Endothelial cell (in vitro differentiated cells): ENCODE measurements around the gene ALDH5A1. TPM values are rescaled to one million over a fixed set of nuclear protein-coding genes. Genes with fewer than 3 reads are reported as not detected.
A peak's percentile ranks its signal among the peaks of the same experiment; 100 is the strongest.

Experiments used
- DNase-seq: peaks from one replicate; pipeline ENCODE4 v3.0.0; 2021; ENCODE audit warnings: low spot score
- H3K27ac Mint-ChIP-seq: one replicate; pipeline ENCODE4 v1.8.0; 2021; ENCODE audit warnings: mixed read lengths, inconsistent platforms; ENCODE audit not compliant: unreplicated experiment
- H3K27me3 Mint-ChIP-seq: one replicate; pipeline ENCODE4 v1.8.0; 2021; ENCODE audit warnings: mild to moderate bottlenecking, moderate library complexity, mixed read lengths, inconsistent platforms; ENCODE audit not compliant: unreplicated experiment
- H3K36me3 Mint-ChIP-seq: one replicate; pipeline ENCODE4 v1.8.0; 2021; ENCODE audit warnings: mild to moderate bottlenecking, low read depth, mixed read lengths, inconsistent platforms; ENCODE audit not compliant: unreplicated experiment
- H3K4me1 Mint-ChIP-seq: one replicate; pipeline ENCODE4 v1.8.0; 2021; ENCODE audit warnings: mild to moderate bottlenecking, mixed read lengths, inconsistent platforms; ENCODE audit not compliant: unreplicated experiment
- H3K4me3 Mint-ChIP-seq: one replicate; pipeline ENCODE4 v1.8.0; 2021; ENCODE audit warnings: mild to moderate bottlenecking, mixed read lengths, inconsistent platforms; ENCODE audit not compliant: unreplicated experiment
- H3K9me3 Mint-ChIP-seq: one replicate; pipeline ENCODE4 v1.8.0; 2021; ENCODE audit warnings: mixed read lengths, inconsistent platforms; ENCODE audit not compliant: unreplicated experiment
- CTCF ChIP-seq: fragments of 200-600 bp; sonication (generic); IDR thresholded peaks from one replicate; pipeline ENCODE4 v1.5.0; 2021; ENCODE audit warnings: antibody characterized with exemption; ENCODE audit not compliant: unreplicated experiment
- total RNA-seq: library from RNA; stranded (reverse); fragmentation: NEBNext Ultra II Directional; extraction: Animal tissue kit (Norgen Biotek cat#: 25700); gene quantifications from one replicate; pipeline ENCODE4 v1.2.1, GENCODE V29; 2021; ENCODE audit not compliant: unreplicated experiment

Gene ALDH5A1
- total RNA-seq, 1 donor from 2014 or later = 7.2 TPM

DNA sequence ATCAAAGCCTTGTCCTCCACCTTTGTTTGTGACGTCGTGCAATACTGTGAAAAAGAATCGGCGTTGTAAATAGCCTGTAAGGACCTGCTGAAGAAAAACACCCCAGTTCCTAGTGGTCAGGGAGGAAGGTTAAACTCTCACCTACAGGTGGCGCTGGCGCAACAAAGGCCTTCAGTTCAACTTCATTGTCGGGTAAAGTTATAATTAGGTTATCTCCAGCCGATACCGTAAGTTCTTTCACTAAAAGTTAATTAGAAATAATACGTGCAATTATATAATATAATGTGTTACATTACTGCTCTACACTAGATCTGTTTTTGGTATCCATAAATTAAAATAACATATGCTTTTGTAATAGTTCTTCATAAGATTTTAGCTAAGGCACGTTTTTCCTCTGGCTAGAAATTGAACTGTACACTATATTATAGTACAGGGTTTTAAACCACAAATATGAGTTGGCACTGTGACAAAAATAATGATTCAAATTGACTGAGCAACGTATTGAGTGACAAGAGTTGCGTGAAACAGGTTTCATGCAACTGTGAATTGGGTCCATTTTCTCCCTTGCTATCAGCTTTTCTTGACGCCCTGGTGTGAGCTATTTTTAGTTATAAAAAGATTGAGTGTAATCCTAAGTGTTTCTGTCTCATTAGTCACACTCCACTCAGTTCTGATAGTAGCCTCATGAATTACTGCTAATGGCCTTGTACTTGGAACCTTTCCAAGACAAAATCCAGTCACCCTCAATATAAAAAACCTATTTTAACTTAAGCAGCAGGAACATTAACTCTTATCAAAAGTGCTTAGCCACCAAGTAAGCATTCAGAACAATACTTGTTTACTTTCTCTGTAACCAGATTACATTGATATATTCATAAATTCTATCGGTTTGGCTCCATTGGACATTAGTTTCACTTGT is 89.0 kb downstream of the ALDH5A1 start:
- Mint-ChIP-seq H3K9me3 (no peaks in the 10 kb centered on the region), H3K4me3 (no peak overlapping the region), H3K27ac (no peak overlapping the region), H3K4me1 (peaks cover 6% of the 10 kb centered on the region), H3K36me3 (no peaks in the 10 kb centered on the region), H3K27me3 (peaks cover 4% of the 10 kb centered on the region)
- DNase-seq = peak; percentile 73
- peak; percentile 81 for TF ChIP-seq CTCF

DNA sequence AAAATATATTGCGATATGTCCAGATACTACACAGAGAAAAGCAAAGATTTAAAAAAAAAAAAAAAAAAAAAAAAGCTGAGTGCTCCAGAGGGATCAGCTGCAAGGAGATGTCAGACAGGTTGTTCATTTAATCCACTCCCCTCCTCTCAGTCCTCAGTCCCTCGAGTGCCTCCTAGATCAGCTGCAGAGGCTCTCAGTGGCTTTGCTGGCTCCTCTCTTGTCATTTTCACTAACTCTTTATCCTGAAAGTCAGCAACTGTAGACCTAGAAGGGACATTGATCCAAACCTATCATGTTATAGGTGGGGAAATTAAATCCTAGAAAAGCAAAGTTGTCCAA is 89.6 kb downstream of the ALDH5A1 start:
- no peaks in the 10 kb centered on the region for H3K9me3 Mint-ChIP-seq

More for the DNA sequence above, 89.6 kb downstream of the ALDH5A1 start:
- TF ChIP-seq CTCF = no peak
- H3K27me3 Mint-ChIP-seq = peaks cover 4% of the 10 kb centered on the region
- no peak for DNase-seq
- H3K36me3 Mint-ChIP-seq = no peaks in the 10 kb centered on the region
- peaks cover 6% of the 10 kb centered on the region for H3K4me1 Mint-ChIP-seq
- H3K27ac Mint-ChIP-seq = no peak overlapping the region
- H3K4me3 Mint-ChIP-seq = no peak overlapping the region

Other genes starting within 250 kb of the ALDH5A1 start
- 0.13 TPM for gene DCDC2, start 136.9 kb upstream of the ALDH5A1 start, total RNA-seq
- 24.8 TPM for gene MRS2, start 92.0 kb upstream of the ALDH5A1 start, total RNA-seq
- gene GPLD1, start 5.4 kb upstream of the ALDH5A1 start, total RNA-seq = 1.2 TPM
- 0.18 TPM for gene KIAA0319, start 151.2 kb downstream of the ALDH5A1 start, total RNA-seq
- gene TDP2, start 171.9 kb downstream of the ALDH5A1 start, total RNA-seq = 33.9 TPM
- 22.1 TPM for gene ACOT13, start 172.1 kb downstream of the ALDH5A1 start, total RNA-seq
- 88.8 TPM for gene C6orf62, start 224.2 kb downstream of the ALDH5A1 start, total RNA-seq